Uterus (tissue), 4 donors: ENCODE results near the gene COA8. TPM values are rescaled to one million over a fixed set of nuclear protein-coding genes. Genes with fewer than 3 reads are reported as not detected.

ENCODE experiments used
- DNase-seq, 2 donors: peaks; one replicate each; pipeline ENCODE4 v3.0.0-alpha.2; 2019 to 2020
- H3K27ac ChIP-seq, 2 donors: fragments of 200-600 bp; sonication (generic); 1 replicate in 1 of 2; 2 replicates in 1 of 2; pipeline ENCODE4 v1.5.1; 2016 to 2018
- H3K27me3 ChIP-seq, 2 donors: fragments of 200-600 bp; sonication (generic); one replicate each; pipeline ENCODE4 v1.5.1; 2018 to 2019; ENCODE audit warnings: control low read depth in 1 of 2
- H3K36me3 ChIP-seq, 2 donors: fragments of 200-600 bp; sonication (generic); one replicate each; pipeline ENCODE4 v1.5.1; 2019; ENCODE audit warnings: control low read depth in 1 of 2
- H3K4me1 ChIP-seq, 2 donors: fragments of 200-600 bp; sonication (generic); one replicate each; pipeline ENCODE4 v1.5.1; 2018 to 2019; ENCODE audit warnings: control low read depth in 1 of 2
- H3K4me3 ChIP-seq, 2 donors: fragments of 200-600 bp; sonication (generic); 1 replicate in 1 of 2; 2 replicates in 1 of 2; pipeline ENCODE4 v1.5.1; 2018 to 2019; ENCODE audit warnings: mild to moderate bottlenecking in 1 of 2
- H3K9me3 ChIP-seq, 2 donors: fragments of 200-600 bp; sonication (generic); one replicate each; pipeline ENCODE4 v1.5.1; 2019; ENCODE audit warnings: control low read depth in 1 of 2
- POLR2A ChIP-seq, 2 donors: fragments of 450-650 bp; IDR thresholded peaks; one replicate each; pipeline ENCODE4 v1.6.1; 2016; ENCODE audit warnings: antibody characterized with exemption in 2 of 2, mild to moderate bottlenecking in 1 of 2, moderate library complexity in 1 of 2
- intact Hi-C: fragments of 100-400 bp; cut with DNase I; formaldehyde crosslinking; loops from one replicate; pipeline ENCODE4 v1.15.1; 2023; ENCODE audit warnings: low total_unique reads
- total RNA-seq, 4 donors: library from RNA; depleted of rRNA in 3 of 4; stranded (reverse); fragments of >200 nt in 3 of 4; gene quantifications; one replicate each; pipeline versions ENCODE4 v1.1.0 to v1.2.4, GENCODE V29; 2014 to 2023
- TF ChIP-seq, protein P1 (sequence below), 4 experiments: fragments of 200-600 bp in 2 of 4; fragments of 450-650 bp in 2 of 4; sonication (generic) in 2 of 4; IDR thresholded peaks; one replicate each; pipeline ENCODE4 v1.5.1; 2016 to 2019; ENCODE audit warnings: antibody characterized with exemption in 4 of 4, mild to moderate bottlenecking in 2 of 4, moderate library complexity in 1 of 4
- donor health status: DM: yes; HTN: yes; CAD: no.

COA8 gene
- total RNA-seq, 4 donors from 2014 or later = 26.9 to 51.5 (median 31.6) TPM; not detected in 1

GRCh38 chr14:103555559-103556337, 7.0 kb upstream of the COA8 start:
- no peak overlapping the region for H3K4me3 ChIP-seq
- H3K27ac ChIP-seq = peak overlapping the region in 1 of 2 donors; percentile 9
- intact Hi-C loops = no loop called here
- no peaks in the 10 kb centered on the region for H3K27me3 ChIP-seq
- peaks cover 20 to 29% of the 10 kb centered on the region in 2 donors for H3K4me1 ChIP-seq
- no peaks in the 10 kb centered on the region for H3K9me3 ChIP-seq
- DNase-seq = no peak
- TF ChIP-seq, protein P1, sequence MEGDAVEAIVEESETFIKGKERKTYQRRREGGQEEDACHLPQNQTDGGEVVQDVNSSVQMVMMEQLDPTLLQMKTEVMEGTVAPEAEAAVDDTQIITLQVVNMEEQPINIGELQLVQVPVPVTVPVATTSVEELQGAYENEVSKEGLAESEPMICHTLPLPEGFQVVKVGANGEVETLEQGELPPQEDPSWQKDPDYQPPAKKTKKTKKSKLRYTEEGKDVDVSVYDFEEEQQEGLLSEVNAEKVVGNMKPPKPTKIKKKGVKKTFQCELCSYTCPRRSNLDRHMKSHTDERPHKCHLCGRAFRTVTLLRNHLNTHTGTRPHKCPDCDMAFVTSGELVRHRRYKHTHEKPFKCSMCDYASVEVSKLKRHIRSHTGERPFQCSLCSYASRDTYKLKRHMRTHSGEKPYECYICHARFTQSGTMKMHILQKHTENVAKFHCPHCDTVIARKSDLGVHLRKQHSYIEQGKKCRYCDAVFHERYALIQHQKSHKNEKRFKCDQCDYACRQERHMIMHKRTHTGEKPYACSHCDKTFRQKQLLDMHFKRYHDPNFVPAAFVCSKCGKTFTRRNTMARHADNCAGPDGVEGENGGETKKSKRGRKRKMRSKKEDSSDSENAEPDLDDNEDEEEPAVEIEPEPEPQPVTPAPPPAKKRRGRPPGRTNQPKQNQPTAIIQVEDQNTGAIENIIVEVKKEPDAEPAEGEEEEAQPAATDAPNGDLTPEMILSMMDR (IDR thresholded peaks at IDR 0.05) = no peak
- no peak for TF ChIP-seq POLR2A (IDR thresholded peaks at IDR 0.05)
- no peaks in the 10 kb centered on the region for H3K36me3 ChIP-seq

GRCh38 chr14:103556946-103557758, 5.6 kb upstream of the COA8 start:
- DNase-seq = no peak
- H3K27ac ChIP-seq = peak overlapping the region; percentile 64 to 80
- TF ChIP-seq, protein P1 (IDR thresholded peaks at IDR 0.05) = no peak
- TF ChIP-seq POLR2A (IDR thresholded peaks at IDR 0.05) = no peak
- no peak overlapping the region for H3K4me3 ChIP-seq
- H3K4me1 ChIP-seq = peaks cover 22 to 23% of the 10 kb centered on the region in 2 donors
- H3K36me3 ChIP-seq = no peaks in the 10 kb centered on the region
- intact Hi-C loops = no loop called here
- H3K9me3 ChIP-seq = no peaks in the 10 kb centered on the region
- H3K27me3 ChIP-seq = no peaks in the 10 kb centered on the region

DNA sequence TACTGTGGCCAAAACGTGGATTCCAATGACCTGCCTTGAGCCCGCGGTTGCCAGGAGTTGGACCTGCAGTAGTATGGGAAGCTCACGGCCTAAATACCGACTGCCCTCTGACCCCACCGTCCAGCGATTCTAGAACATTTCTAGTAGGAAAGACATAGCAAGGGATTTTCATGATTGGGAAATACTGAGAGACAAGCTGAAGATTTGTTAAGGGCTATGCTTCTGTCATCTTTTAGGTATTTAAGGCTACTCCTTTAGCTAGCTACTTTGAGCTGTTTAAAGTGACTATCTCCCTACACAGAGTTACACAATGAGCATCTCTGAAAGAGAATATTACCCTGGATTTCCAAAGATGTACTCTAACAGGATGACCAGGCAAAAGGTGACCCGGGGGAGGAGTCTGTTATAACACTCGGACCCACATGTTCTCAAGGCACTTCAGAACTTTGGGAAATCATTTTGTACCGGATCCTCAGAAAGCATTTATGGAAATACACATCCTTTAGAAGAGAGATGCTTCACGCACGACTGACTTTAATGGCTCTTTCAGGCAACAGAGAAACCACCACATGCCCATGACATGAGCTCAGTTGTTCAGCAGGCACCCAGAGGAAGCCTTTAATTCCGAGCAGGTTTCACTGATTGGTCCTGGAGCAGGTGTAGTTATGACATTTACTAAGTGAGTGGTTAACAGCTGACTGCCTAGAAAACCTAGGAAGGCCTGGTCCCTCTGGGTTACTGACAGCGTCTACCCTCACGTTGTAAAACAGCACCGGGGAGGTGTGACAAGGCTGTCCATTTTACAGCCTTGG, 4.5 kb upstream of the COA8 start:
- Histone ChIP-seq H3K27ac (peak overlapping the region; percentile 64 to 80), H3K4me1 (peaks cover 20 to 23% of the 10 kb centered on the region in 2 donors), H3K27me3 (no peaks in the 10 kb centered on the region), H3K36me3 (no peaks in the 10 kb centered on the region), H3K4me3 (no peak overlapping the region), H3K9me3 (no peaks in the 10 kb centered on the region)
- TF ChIP-seq, protein P1 (IDR thresholded peaks at IDR 0.05) = no peak
- TF ChIP-seq POLR2A (IDR thresholded peaks at IDR 0.05) = no peak
- intact Hi-C loops = no loop called here
- DNase-seq = peak; percentile 65 to 68

GRCh38 chr14:103559766-103560165, 3.0 kb upstream of the COA8 start:
- no peak for DNase-seq
- peaks cover 20 to 29% of the 10 kb centered on the region in 2 donors for H3K4me1 ChIP-seq
- TF ChIP-seq POLR2A (IDR thresholded peaks at IDR 0.05) = no peak
- TF ChIP-seq, protein P1 (IDR thresholded peaks at IDR 0.05) = no peak

More at GRCh38 chr14:103559766-103560165, 3.0 kb upstream of the COA8 start:
- Histone ChIP-seq H3K27ac (peak overlapping the region; percentile 64 to 80), H3K4me3 (no peak overlapping the region), H3K27me3 (no peaks in the 10 kb centered on the region), H3K9me3 (no peaks in the 10 kb centered on the region), H3K36me3 (no peaks in the 10 kb centered on the region)
- intact Hi-C loops = no loop called here
